GM18517 (cell line): ENCODE results near the gene PROM1.

ENCODE experiments used
- ATAC-seq: cut with Tn5 transposase; IDR thresholded peaks from one replicate; pipeline ENCODE4 v1.9.1; 2021; ENCODE audit warnings: mild to moderate bottlenecking, moderate library complexity; ENCODE audit not compliant: unreplicated experiment

Gene PROM1

GRCh38 chr4:16066586-16067128, 17.2 kb downstream of the PROM1 start:
- ATAC-seq: no peak

- no peak for ATAC-seq
Measured at GRCh38 chr4:16065066-16065465, 18.8 kb downstream of the PROM1 start.

GRCh38 chr4:16062601-16063000, 21.2 kb downstream of the PROM1 start:
- ATAC-seq: no peak

GRCh38 chr4:16056681-16057385, 27.0 kb downstream of the PROM1 start:
- ATAC-seq: no peak

- ATAC-seq: no peak
Measured at GRCh38 chr4:16055873-16056272, 27.9 kb downstream of the PROM1 start.

GRCh38 chr4:16055471-16055870, 28.4 kb downstream of the PROM1 start:
- ATAC-seq: no peak

GRCh38 chr4:16052939-16053338, 30.9 kb downstream of the PROM1 start:
- no peak for ATAC-seq

GRCh38 chr4:16051980-16052379, 31.8 kb downstream of the PROM1 start:
- ATAC-seq: no peak

- ATAC-seq: no peak
Measured at GRCh38 chr4:16051132-16051531, 32.7 kb downstream of the PROM1 start.

- ATAC-seq: no peak
Measured at GRCh38 chr4:16050669-16051068, 33.2 kb downstream of the PROM1 start.

- ATAC-seq: no peak
Measured at GRCh38 chr4:16048619-16049419, 35.0 kb downstream of the PROM1 start.

GRCh38 chr4:16045687-16046086, 38.1 kb downstream of the PROM1 start:
- ATAC-seq: no peak

GRCh38 chr4:16043642-16044498, 40.0 kb downstream of the PROM1 start:
- ATAC-seq: no peak

- no peak for ATAC-seq
Measured at GRCh38 chr4:16039139-16039538, 44.7 kb downstream of the PROM1 start.

- ATAC-seq: no peak
Measured at GRCh38 chr4:16037901-16038300, 45.9 kb downstream of the PROM1 start.

GRCh38 chr4:16035843-16036242, 48.0 kb downstream of the PROM1 start:
- no peak for ATAC-seq

GRCh38 chr4:16034010-16034748, 49.6 kb downstream of the PROM1 start:
- ATAC-seq: no peak

- ATAC-seq: no peak
Measured at GRCh38 chr4:16032396-16032770, 51.4 kb downstream of the PROM1 start.

- ATAC-seq: no peak
Measured at GRCh38 chr4:16031546-16032395, 52.1 kb downstream of the PROM1 start.

- no peak for ATAC-seq
Measured at GRCh38 chr4:16029886-16030285, 53.9 kb downstream of the PROM1 start.
